Measurements from ENCODE around the gene IZUMO1R.

IZUMO1R gene

GRCh38 chr11:94297985-94298576 lies 6.3 kb upstream of the IZUMO1R start:
- TF ChIP-seq REST (IDR thresholded peaks at IDR 0.05; ENCODE audit: insufficient read depth in 1 of 2, low read depth in 2 of 2, low read length in 2 of 2) (no peak), SIN3A (IDR thresholded peaks at IDR 0.05; ENCODE audit: borderline replicate concordance, insufficient read depth, low read length) (no peak), FOXP2 (optimal IDR thresholded peaks at IDR 0.05; ENCODE audit: borderline replicate concordance, extremely low read depth, extremely low read length, insufficient read depth) (no peak), POLR2AphosphoS5 (IDR thresholded peaks at IDR 0.05; ENCODE audit: low read depth, low read length) (no peak), TAF1 (IDR thresholded peaks at IDR 0.05; ENCODE audit: borderline replicate concordance, insufficient read depth, low read length) (no peak)

GRCh38 chr11:94302776-94303175 lies 1.6 kb upstream of the IZUMO1R start:
- TF ChIP-seq POLR2AphosphoS5 (IDR thresholded peaks at IDR 0.05; ENCODE audit: low read depth, low read length) (no peak), TAF1 (IDR thresholded peaks at IDR 0.05; ENCODE audit: borderline replicate concordance, insufficient read depth, low read length) (no peak), REST (IDR thresholded peaks at IDR 0.05; ENCODE audit: insufficient read depth in 1 of 2, low read depth in 2 of 2, low read length in 2 of 2) (no peak), SIN3A (IDR thresholded peaks at IDR 0.05; ENCODE audit: borderline replicate concordance, insufficient read depth, low read length) (no peak), FOXP2 (optimal IDR thresholded peaks at IDR 0.05; ENCODE audit: borderline replicate concordance, extremely low read depth, extremely low read length, insufficient read depth) (no peak)

- TF ChIP-seq FOXP2 (optimal IDR thresholded peaks at IDR 0.05; ENCODE audit: borderline replicate concordance, extremely low read depth, extremely low read length, insufficient read depth) (no peak), REST (IDR thresholded peaks at IDR 0.05; ENCODE audit: insufficient read depth in 1 of 2, low read depth in 2 of 2, low read length in 2 of 2) (no peak), SIN3A (IDR thresholded peaks at IDR 0.05; ENCODE audit: borderline replicate concordance, insufficient read depth, low read length) (no peak), TAF1 (IDR thresholded peaks at IDR 0.05; ENCODE audit: borderline replicate concordance, insufficient read depth, low read length) (no peak)
Observed at GRCh38 chr11:94305146-94305545, 766 bp downstream of the IZUMO1R start.

GRCh38 chr11:94307101-94307791 lies 2.9 kb downstream of the IZUMO1R start:
- no peak for TF ChIP-seq SIN3A (IDR thresholded peaks at IDR 0.05; ENCODE audit: borderline replicate concordance, insufficient read depth, low read length)
- TF ChIP-seq REST (IDR thresholded peaks at IDR 0.05; ENCODE audit: insufficient read depth in 1 of 2, low read depth in 2 of 2, low read length in 2 of 2) = no peak
- no peak for TF ChIP-seq TAF1 (IDR thresholded peaks at IDR 0.05; ENCODE audit: borderline replicate concordance, insufficient read depth, low read length)
- no peak for TF ChIP-seq POLR2AphosphoS5 (IDR thresholded peaks at IDR 0.05; ENCODE audit: low read depth, low read length)
- TF ChIP-seq FOXP2 (optimal IDR thresholded peaks at IDR 0.05; ENCODE audit: borderline replicate concordance, extremely low read depth, extremely low read length, insufficient read depth) = no peak

All from PFSK-1 (cell line).